T-helper 22 cell (primary cell): Measurements from ENCODE around the gene TNS4.

ENCODE experiments used
- DNase-seq: peaks from one replicate; pipeline ENCODE4 v3.0.0-alpha.2; 2020; ENCODE audit warnings: low read depth

Gene TNS4

DNA sequence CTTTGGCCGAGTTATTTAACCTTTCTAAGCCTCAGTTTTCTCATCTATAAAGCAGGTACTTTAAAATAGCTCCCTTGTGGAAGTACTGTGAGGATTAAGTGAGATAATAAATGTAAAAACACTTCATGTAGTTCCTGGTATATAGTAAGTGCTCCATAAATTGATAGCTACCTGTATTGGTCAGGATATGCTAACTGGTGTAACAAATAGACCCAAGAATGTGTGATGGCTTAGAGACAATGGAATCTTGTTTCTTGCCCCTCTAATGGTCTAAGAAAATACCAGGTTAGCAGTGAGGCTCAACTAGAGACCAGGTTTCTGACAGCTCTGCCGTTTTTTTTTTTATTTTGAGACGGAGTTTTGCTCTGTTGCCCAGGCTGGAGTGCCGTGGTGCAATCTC lies 34.0 kb upstream of the TNS4 start:
- no peak for DNase-seq

DNA sequence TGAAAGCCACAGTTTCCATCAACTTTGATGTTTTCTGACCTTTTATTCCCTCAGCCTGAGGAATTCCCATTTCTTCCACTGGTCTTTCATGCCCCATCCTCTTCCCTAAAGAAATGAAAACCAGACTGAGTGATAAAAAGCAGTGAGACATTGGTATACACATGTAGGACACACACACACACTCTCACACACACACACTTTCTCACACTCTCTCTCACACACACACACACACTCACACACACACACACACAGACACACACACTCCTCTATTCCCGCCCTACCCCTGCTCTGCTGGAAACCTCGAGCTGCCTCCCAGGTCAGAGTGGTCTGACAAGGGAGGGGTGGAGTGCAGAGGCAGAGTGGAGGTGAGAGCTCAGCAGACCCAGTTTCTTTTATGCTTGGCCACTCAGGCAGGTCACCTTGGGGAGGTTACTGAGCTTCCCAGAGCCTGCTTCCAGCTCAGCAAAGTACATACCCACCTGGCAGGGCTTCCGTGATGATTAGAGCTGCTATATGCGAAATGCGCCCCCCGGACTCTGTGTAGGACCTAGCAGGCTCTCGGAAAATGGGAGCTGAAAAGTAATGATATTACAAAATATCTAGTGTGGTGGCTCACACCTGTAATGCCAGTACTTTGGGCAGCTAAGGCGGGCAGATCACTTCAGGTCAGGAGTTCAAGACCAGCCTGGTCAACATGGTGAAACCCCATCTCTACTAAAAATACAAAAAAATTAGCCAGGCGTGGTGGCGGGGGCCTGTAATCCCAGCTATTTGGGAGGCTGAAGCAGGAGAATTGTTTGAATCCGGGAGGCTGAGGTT lies 33.2 kb upstream of the TNS4 start:
- DNase-seq, result no peak

DNA sequence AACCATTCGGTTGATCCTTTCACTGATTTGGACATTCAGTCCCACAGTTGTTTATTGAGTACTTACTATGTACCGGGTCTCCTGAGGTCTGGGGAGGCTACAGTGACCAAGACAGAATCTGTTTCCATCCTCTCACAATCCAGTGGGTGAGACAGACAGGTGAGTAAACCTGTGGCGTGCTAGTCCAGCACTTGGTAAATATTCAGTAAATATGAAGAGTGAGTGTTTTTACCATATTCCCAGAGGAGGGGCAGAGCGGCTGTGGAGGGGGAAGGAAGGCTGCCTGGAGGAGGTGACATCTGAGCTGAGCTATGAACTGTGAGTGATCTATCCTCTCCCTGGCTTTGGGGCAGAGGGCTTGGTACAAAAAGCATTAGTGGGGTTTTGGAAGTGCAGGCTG lies 32.5 kb upstream of the TNS4 start:
- DNase-seq, result no peak

DNA sequence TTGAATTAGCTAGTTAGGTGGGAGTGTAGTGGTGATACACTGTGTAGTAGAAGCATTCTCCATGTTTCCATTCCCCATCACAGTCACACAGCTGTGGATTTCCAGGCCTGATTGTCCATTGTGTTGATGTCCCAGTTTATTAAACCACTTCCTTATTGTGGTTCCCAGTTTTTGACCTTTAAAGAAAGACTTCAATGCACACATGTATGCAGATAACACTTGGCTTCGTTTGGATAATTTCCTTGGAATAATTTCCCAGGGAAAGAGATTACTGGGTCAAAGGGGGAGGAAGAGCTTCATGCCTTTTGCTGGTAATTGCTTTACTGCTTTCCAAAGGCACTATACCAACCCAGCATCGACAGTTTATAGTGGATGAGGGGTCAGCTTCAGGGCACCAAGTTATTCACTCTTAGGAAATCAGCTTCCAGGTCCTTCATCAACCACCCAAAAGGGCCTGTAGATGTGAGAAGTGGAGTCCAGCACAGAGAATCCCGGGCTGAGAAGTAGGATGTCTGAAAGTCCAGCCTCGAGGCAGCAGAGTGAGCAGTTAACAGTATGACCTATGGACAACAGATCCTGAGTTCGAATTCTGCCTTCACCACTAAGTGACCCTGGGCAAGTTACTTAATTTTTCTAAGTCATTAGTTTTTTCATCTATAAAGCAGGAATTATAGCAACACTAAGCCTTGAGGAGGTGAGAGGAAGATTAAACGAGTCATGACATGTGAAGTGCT lies 31.3 kb upstream of the TNS4 start:
- DNase-seq, result no peak

DNA sequence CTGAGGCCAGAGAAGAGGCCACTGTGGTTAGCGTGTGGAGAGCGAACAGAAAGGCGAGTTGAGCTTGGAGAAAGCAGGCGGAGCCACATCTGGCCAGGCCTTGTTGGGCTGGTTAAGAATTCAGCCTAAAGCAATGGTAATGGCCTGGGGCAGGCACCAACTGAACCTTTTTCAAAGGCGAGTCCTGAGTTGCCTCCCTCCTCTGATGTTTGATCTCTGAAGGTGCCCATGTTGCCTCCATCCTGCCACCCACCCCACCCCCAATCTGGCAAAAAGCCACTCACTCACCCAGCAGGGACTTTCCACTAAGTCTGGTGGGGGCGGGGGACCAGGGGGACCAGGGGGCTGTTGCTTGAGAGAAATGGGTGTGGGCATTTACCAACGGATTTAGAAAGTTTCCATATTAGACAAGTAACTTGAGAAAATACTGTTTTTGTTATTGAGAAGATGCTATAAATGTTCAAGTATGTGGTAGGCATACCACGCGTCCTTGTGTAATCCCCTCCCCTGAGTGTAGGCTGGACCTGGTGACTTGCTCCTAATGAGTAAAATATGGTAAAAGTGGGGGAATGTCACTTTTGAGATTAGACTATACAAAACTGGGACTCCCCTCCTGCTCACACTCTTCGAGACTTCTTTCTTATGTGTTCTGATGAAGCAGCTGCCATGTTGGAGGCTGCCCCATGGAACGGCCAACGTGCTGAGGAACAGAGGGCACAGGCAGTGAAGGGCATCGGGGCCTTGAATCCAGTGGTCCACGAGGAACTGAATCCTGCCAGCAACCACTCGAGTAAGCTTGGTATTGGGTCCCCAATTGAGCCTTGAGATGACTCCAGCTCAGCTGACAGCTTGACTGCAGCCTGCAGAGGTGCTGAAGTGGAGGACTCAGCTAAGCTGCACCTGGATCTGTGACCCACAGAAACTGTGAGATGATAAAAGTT lies 29.9 kb upstream of the TNS4 start:
- peak; percentile 31 for DNase-seq

DNA sequence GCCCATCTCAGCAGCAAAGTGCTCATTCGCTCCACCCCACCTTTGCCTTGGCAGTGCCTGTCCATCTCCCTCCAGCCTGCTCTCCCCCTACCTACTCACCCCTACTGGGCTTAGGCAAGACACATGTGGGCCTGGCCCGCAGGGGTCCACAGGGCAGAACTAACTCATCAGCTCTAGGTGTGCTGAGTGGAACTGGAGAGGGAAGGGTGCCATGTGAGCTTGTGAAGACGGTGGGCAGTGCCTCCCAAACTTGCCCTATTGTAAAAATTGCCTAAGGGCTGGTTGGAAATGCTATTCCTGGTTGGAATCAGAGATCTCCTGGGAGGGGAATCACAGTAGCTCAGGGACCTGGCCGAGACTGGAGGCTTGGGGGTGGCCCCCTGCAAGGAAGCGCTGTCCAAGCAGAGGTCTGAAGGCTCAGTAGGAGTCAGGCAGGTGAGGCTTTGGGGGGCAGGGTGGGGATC lies 29.1 kb upstream of the TNS4 start:
- DNase-seq, result no peak

DNA sequence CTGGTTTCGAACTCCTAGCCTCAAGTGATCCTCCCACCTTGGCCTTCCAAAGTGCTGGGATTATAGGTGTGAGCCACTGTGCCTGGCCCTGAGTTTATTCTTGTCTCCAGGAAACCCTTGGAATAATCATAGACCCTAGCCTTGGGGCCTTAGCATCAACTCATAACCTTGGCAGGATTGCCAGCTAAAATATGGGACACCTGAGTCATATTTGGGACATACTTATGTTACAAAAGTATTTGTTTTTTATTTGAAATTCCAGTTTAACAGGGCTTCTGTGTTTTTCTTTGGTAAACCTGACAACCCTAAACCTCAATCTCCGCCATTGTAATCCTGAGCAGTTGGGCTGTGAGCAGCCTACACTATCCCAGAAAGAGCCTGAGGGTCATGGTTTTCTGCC lies 28.6 kb upstream of the TNS4 start:
- no peak for DNase-seq

DNA sequence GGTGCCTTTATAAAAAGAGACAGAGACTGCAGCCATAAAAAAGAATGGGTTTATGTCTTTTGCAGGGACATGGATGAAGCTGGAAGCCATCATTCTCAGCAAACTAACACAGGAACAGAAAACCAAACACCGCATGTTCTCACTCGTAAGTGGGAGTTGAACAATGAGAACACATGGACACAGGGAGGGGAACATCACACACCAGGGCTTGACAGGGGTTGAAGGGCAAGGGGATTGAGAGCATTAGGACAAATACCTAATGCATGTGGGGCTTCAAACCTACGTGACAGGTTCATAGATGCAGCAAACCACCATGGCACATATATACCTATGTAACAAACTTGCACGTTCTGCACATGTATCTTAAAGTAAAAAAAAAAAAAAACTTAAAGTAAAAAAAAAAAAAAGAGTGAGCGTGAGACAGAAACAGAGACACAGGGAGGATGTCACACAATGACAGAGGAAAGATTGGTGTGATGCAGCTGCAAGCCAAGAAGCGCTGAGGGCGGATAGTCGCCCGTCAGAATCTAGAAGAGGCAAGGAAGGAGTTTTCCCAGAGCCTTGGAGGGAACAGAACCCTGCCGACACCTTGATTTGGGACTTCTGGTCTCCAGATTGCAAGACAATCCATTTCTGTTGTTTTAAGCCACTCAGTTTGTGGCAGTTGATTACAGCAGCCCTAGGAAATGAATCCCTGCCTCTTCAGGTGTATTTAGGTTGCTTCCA lies 27.4 kb upstream of the TNS4 start:
- DNase-seq, result no peak

DNA sequence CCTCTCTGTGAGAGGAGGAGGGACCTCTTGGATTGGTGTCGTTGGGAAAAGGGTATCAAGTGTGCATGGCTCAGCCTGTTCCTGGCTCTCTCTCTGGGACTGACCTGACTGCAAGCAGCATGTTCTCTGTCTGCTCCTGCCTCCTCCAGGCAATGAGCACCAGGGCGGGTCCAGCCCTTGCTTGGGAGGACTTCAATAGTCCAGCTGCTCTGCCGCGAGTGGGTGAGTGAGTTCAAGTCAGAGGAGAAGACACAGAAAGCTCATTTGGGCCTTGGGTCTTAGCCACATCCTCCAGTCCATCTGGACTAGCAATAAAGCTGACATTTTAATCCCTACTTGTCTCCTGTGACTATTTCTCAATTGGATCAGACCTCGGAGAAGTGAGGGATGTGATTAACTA lies 25.2 kb upstream of the TNS4 start:
- no peak for DNase-seq

DNA sequence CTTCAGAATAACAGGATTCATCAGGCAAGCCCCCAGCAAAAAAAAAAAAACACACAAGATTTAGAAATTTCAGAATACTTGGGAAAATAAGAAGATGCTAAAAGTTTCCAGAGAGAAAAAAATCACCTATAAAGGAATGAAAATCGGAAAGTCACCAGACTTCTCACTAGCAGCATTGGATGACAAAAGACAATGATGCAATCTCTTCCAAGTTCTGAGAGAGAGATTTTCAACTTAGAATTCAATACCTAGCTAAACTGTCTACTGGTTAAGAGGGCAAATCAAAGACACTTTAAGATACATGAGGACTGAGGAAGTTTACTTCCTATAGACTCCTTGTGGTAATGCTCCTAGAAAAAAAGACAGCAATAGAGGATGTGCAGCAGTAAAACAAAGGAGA lies 23.9 kb upstream of the TNS4 start:
- DNase-seq, result no peak

DNA sequence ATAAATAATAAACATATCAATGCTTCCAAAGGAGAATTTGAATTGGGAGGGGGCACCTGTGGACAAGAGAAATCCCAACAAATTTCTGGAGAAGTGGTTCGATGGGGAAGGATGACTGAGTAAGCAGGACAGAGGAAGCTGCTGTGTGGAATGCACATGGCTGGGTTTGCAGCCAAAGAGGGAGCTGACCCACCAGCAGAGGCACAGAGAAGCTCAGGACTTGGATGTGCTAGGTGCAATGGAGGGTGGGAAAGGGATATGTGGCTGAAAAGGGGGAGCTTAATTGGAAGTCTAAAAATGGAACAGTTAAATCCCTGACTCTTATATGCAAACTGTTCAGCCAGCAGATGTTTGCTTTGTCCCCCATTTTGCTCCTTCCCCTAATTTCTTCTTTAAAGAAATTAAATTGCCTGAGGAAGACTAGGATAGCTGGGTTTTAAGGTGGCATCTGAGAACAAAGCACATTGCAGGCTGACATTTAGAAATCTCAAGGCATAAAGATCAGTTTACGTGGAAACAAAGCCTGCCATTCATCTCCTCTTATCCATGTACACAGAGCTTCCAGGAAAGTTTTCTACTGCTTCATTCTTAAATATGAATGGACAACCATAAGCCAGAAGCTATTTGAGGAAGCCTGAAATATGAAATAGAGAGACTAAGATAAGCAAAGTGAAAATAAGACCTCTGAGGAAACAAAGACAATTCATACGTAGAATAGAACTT lies 23.0 kb upstream of the TNS4 start:
- DNase-seq, result no peak

DNA sequence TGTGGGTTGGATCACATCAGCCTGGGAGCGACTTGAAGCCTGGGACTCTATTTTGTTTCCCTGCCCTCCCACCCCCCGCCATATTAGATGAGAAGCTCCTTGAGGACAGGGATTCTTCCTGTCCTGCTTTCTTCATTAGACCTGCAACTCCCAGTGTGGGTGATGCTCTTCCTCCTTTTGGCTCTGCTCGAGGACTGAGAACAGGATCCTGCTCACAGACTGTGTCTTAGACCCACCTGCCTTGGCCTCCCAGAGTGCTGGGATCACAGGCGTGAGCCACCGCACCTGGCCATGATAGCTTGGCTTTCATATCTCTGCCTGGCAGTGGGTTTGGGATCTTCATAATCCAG lies 21.5 kb upstream of the TNS4 start:
- no peak for DNase-seq

DNA sequence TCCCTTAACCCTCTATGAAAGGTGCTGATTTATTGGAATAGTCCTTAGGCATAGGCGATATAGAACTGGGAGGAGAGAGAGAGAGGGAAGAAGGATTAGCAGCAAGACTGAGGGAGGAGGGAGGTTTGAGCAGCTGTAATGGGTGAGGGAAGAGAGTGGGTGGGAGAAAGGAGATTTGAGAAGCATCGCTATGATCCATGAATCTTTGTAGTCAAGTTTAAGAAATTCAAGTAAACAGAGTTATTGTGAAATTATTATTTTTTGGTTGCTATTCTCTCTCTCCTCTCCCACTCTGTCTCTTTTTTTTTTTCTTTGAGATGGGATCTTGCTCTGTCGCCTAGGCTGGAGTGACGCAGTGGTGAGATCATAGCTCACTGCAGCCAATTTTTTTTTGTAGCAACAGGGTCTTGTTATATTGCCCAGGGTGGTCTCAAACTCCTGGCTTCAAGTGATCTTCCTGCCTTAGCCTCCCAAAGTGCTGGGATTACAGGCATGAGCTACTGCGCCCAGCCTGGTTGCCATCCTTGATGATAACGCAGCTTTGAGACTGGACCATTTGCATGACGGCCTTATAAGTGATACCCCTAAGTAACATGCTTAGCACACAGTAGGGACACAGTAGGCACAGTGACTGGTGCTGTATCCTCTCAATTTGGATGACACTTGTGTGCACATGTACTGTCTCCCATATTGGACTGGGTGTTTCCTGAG lies 21.0 kb upstream of the TNS4 start:
- DNase-seq, result no peak

DNA sequence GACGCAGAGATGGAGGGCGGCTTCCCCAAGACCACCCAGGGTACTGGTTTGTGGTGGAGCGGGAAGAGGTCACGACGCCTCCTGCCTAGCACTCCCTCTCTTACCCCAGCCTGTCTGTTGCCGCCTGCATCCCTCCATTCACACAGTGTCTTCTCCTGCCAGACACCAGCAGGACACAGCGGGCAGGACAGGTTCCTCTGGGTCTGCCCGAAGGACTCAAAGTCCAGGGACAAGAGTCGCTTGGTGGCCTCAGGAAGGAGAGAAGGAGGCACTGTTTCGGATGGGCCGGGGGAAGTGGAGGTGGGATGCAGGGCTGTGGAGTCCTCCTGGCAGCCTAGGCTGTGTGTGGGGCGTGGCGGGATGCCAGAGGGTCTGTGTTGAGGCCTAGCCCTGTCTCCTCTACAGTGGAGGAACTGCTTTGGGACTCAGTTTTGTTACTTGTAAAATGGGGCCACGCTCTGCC lies 19.6 kb upstream of the TNS4 start:
- no peak for DNase-seq

DNA sequence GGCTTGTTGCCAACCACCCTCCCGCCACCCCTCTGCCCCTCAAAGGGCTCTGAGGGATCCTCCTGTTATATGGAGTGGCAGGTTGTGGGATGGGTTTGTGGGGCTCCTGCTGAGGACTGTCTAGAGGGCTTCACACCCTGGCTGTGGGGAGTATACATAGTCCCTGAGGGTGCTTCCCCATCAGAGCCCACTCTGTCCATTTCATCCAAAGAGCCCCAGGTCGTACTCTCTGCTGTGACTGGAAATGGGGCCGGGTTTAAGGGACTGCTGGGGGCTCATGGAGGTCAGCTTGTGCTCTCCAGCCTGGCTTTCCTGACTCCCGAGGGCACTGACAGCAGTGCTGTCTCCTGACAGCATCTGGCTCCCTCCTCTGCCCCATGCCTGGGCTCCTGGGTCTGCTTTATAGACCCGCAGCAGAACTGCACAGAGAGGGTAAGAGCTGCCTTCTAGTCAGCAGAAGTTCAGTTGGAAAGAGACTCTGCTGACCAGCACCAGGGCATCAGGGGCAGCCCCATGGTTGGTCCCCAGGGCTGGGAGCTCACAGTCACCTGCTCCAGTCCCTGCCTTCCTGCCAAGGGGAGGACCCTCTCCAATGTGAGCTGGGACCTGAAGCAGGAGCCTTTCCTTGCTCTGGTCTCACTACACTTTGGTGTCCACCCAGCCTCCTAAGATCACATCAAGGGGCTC lies 17.8 kb upstream of the TNS4 start:
- DNase-seq, result no peak

DNA sequence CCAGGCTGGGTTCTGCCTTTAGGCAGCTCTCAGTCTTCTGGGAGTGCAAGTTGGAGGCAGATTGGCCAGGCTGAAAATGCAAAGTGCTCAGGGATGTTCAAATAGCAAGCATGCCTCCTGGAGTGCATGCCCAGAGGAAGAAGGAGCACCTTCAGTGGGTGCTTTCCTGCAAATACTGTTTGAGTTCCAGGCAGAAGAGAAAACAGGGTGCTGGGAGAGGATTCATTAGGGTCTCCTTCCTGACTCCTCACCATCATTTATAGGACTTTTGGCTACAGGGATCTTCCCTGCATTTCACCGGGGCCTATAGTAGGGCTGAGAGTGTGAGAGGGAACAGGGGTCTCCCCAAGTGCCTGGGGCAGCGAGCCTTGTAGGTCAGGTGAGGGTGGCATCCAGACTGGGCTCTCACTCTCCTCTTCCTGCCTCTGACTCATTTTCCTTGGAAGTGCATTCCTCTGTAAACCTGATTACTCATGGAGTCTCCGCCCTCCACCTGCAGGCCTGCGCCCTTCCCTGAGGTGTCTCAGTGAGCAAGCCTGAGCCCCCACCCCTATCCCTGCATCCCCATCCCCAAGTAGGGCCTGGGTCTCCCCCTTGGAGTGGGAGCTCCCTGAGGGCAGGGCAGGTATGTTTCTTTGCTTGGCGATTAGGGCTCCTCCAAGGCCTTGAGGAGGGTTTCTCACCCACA lies 17.1 kb upstream of the TNS4 start:
- no peak for DNase-seq

DNA sequence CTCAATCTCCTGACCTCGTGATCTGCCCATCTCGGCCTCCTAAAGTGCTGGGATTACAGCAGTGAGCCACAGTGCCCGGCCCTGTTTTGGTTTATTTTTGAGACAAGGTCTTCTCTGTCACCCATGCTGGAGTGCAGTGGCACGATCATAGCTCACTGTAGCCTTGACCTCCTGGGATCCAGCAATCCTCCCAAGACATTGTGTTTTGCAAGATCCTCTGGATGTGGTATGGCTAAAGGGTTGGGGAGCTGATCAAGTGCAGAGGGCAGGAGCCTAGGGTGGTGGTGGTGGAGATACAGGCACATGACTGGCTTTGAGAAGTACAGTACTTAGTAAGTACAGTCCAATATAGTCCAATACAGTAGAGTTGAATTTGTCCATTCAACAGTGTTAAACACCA lies 16.6 kb upstream of the TNS4 start:
- no peak for DNase-seq

DNA sequence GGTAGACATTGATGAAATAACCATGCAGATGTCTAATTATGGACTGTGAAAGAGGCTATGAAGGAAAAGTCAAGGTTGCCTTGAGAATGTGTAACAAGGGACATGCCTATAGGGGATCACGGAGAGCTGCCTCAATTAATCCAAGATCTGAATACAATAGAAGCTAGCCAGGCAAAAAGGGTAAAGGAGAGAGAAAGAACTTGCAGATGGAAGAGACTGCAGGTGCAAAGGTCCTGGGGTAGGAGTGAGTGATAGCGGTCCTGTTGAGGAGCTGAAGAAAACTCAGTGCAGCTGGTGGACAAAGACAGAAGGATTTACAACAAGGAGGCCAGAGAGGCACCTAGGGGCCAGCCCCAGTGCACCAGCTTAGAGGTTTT lies 15.9 kb upstream of the TNS4 start:
- DNase-seq, result no peak

DNA sequence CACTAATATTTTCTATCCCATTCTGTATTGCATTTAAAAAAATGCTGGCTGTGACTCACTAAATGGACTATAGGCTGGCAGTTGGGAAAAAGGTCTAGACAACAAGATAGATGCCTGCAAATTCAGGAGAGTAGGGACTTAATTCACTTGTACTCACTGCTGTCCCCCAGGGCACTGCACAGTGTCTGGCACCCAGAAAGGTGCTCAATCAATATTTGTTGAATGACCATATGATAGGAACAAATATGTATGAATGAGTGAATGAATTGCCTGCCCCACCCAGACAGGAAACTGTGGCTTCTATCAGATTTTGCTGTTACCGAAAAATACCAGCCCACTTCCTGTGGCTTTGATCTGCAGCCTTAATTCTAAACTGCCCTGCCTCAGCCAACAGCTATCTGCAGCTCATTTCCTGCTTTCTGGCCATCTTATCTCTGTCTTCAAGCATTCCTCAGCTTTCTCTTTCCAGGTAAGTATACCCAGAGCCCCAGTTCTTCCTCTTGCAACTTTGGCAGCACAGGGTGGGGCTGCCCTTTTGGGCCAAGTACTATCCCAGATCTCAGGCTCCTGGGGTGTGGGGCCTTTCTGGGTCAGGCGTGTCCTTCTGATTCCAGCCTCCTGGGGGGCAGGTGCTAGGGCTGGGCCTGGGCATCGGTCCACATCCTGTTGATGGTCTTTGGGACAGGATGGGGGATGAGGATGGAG lies 15.3 kb upstream of the TNS4 start:
- peak; percentile 64 for DNase-seq
